WTC11 (cell line): ENCODE data around the gene HCRTR1. TPM values are rescaled to one million over a fixed set of nuclear protein-coding genes. Genes with fewer than 3 reads are reported as not detected.

Experiments
- ATAC-seq: fragments of 200-7000 bp; cut with Tn5 transposase; 2 replicates; pipeline ENCODE4 v1.10.0; 2021; ENCODE audit warnings: mild to moderate bottlenecking, moderate library complexity
- CTCF ChIA-PET: fragments of 300-600 bp; sonication (Branson Sonifier 250); formaldehyde crosslinking; loops from one replicate; lab custom pipeline; 2021; ENCODE audit warnings: antibody characterized with exemption; lab: Charles Lee
- POLR2A ChIA-PET: fragments of 350-600 bp; sonication (Branson Sonifier 250); formaldehyde crosslinking; loops from one replicate; lab custom pipeline; 2021; ENCODE audit warnings: antibody characterized with exemption; lab: Charles Lee
- DNase-seq: peaks from one replicate; pipeline ENCODE4 v3.0.0; 2021; ENCODE audit warnings: low spot score
- H3K27ac Mint-ChIP-seq: 2 replicates; pipeline ENCODE4 v1.8.0; 2021; ENCODE audit warnings: mixed read lengths
- H3K27me3 Mint-ChIP-seq: 2 replicates; pipeline ENCODE4 v1.8.0; 2021; ENCODE audit warnings: low read depth, mild to moderate bottlenecking, moderate library complexity, mixed read lengths
- H3K36me3 Mint-ChIP-seq: 2 replicates; pipeline ENCODE4 v1.8.0; 2021; ENCODE audit warnings: mixed read lengths
- H3K4me1 Mint-ChIP-seq: 2 replicates; pipeline ENCODE4 v1.8.0; 2022; ENCODE audit warnings: mixed read lengths
- H3K4me3 Mint-ChIP-seq: 2 replicates; pipeline ENCODE4 v1.8.0; 2021; ENCODE audit warnings: mild to moderate bottlenecking, moderate library complexity, mixed read lengths
- H3K9me3 Mint-ChIP-seq: 2 replicates; pipeline ENCODE4 v1.8.0; 2021; ENCODE audit warnings: mixed read lengths
- EMX1 ChIP-seq: fragments of 250-450 bp; sonication (Bioruptor Pico); IDR thresholded peaks from 2 replicates; pipeline ENCODE4 v1.8.0; 2021; ENCODE audit warnings: mild to moderate bottlenecking
- FOXK1 ChIP-seq: sonication (generic); formaldehyde crosslinking; IDR thresholded peaks from 2 replicates; pipeline ENCODE4 v1.8.0; 2022; ENCODE audit warnings: mild to moderate bottlenecking, moderate library complexity, missing genetic modification reagents
- GRHL2 ChIP-seq: fragments of 250-450 bp; sonication (Bioruptor Pico); IDR thresholded peaks from 2 replicates; pipeline ENCODE4 v1.8.0; 2022; ENCODE audit warnings: mild to moderate bottlenecking, moderate library complexity; ENCODE audit not compliant: insufficient replicate concordance, severe bottlenecking
- NFATC4 ChIP-seq: fragments of 250-450 bp; sonication (Bioruptor Pico); IDR thresholded peaks from 2 replicates; pipeline ENCODE4 v1.9.0; 2021; ENCODE audit warnings: mild to moderate bottlenecking
- NR3C1 ChIP-seq: sonication (generic); formaldehyde crosslinking; conservative IDR thresholded peaks from 2 replicates; pipeline ENCODE4 v1.8.1; 2023; ENCODE audit warnings: low read depth, mild to moderate bottlenecking, missing genetic modification reagents
- SOX15 ChIP-seq: fragments of 250-450 bp; sonication (Bioruptor Pico); IDR thresholded peaks from 2 replicates; pipeline ENCODE4 v1.9.0; 2021; ENCODE audit warnings: mild to moderate bottlenecking
- ZNF671 ChIP-seq: fragments of 250-450 bp; sonication (Bioruptor Pico); IDR thresholded peaks from 2 replicates; pipeline ENCODE4 v1.8.0; 2021; ENCODE audit warnings: mild to moderate bottlenecking
- total RNA-seq: library from RNA; stranded (reverse); gene quantifications from 3 replicates; pipeline ENCODE4 v1.2.3, GENCODE V29; 2021
- TF ChIP-seq, protein P1 (sequence below): sonication (generic); formaldehyde crosslinking; IDR thresholded peaks from 2 replicates; pipeline ENCODE4 v1.8.0; 2022; ENCODE audit warnings: mild to moderate bottlenecking, missing genetic modification reagents
- TF ChIP-seq, protein P2 (sequence below): sonication (generic); formaldehyde crosslinking; IDR thresholded peaks from 2 replicates; pipeline ENCODE4 v1.8.0; 2022; ENCODE audit warnings: missing genetic modification reagents
- TF ChIP-seq, protein P3 (sequence below): sonication (generic); formaldehyde crosslinking; IDR thresholded peaks from 2 replicates; pipeline ENCODE4 v1.8.1; 2022; ENCODE audit warnings: low read depth, missing genetic modification reagents, borderline replicate concordance
- TF ChIP-seq, protein P4 (sequence below): sonication (generic); formaldehyde crosslinking; IDR thresholded peaks from 2 replicates; pipeline ENCODE4 v1.8.1; 2022; ENCODE audit warnings: mild to moderate bottlenecking, moderate library complexity, missing genetic modification reagents
- TF ChIP-seq, protein P5 (sequence below): sonication (generic); formaldehyde crosslinking; conservative IDR thresholded peaks from 2 replicates; pipeline ENCODE4 v1.8.1; 2022; ENCODE audit warnings: mild to moderate bottlenecking, missing genetic modification reagents
- TF ChIP-seq, protein P6 (sequence below): fragments of 250-450 bp; sonication (Bioruptor Pico); conservative IDR thresholded peaks from 2 replicates; pipeline ENCODE4 v1.9.0; 2021; ENCODE audit warnings: mild to moderate bottlenecking
- TF ChIP-seq, protein P7 (sequence below): fragments of 250-450 bp; sonication (Bioruptor Pico); IDR thresholded peaks from 2 replicates; pipeline ENCODE4 v1.8.0; 2021; ENCODE audit warnings: mild to moderate bottlenecking
- TF ChIP-seq, protein P8 (sequence below): sonication (generic); formaldehyde crosslinking; conservative IDR thresholded peaks from 2 replicates; pipeline ENCODE4 v1.8.1; 2023; ENCODE audit warnings: mild to moderate bottlenecking, low read depth, missing genetic modification reagents, moderate library complexity

Gene HCRTR1
- total RNA-seq, 1 experiment from 2014 or later: 0.13 TPM

DNA sequence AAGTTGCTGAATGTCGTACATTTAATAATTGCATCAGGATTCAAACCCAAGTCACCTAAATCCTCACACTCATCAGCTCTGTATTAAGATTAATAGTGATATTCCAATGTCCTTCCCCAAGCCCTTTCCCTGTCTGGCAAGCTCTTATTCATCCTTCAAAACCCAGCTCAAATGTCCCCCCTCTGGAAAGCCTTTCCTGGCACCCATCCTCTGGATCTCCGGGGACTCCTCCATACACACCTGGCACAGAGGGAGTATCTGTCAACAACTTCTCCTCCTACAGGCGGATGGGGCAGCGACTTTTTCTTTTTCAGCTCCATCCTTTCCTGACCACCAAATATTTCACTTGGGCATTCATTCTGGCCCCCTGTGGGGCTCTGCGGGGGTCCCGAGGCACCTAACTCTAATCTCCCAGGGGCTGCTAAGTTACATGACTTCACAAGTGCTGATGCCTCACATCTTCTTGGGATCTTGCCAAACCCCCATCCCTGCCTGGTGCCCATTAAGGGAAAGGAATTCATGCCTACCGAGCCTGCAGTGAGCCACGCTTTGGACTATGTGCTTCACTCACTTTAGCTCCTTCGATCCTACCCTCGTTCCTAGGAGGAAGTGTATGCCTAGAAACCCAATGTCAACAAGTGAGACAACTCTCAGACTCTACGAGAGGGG lies 25.9 kb upstream of the HCRTR1 start:
- TF ChIP-seq, protein P1, sequence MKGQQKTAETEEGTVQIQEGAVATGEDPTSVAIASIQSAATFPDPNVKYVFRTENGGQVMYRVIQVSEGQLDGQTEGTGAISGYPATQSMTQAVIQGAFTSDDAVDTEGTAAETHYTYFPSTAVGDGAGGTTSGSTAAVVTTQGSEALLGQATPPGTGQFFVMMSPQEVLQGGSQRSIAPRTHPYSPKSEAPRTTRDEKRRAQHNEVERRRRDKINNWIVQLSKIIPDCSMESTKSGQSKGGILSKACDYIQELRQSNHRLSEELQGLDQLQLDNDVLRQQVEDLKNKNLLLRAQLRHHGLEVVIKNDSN (CRISPR knock-in tag): no peak
- TF ChIP-seq GRHL2 (CRISPR knock-in tag) (no peak), NR3C1 (no peak), EMX1 (CRISPR knock-in tag) (no peak), ZNF671 (CRISPR knock-in tag) (no peak), FOXK1 (CRISPR knock-in tag) (no peak)
- TF ChIP-seq, protein P2, sequence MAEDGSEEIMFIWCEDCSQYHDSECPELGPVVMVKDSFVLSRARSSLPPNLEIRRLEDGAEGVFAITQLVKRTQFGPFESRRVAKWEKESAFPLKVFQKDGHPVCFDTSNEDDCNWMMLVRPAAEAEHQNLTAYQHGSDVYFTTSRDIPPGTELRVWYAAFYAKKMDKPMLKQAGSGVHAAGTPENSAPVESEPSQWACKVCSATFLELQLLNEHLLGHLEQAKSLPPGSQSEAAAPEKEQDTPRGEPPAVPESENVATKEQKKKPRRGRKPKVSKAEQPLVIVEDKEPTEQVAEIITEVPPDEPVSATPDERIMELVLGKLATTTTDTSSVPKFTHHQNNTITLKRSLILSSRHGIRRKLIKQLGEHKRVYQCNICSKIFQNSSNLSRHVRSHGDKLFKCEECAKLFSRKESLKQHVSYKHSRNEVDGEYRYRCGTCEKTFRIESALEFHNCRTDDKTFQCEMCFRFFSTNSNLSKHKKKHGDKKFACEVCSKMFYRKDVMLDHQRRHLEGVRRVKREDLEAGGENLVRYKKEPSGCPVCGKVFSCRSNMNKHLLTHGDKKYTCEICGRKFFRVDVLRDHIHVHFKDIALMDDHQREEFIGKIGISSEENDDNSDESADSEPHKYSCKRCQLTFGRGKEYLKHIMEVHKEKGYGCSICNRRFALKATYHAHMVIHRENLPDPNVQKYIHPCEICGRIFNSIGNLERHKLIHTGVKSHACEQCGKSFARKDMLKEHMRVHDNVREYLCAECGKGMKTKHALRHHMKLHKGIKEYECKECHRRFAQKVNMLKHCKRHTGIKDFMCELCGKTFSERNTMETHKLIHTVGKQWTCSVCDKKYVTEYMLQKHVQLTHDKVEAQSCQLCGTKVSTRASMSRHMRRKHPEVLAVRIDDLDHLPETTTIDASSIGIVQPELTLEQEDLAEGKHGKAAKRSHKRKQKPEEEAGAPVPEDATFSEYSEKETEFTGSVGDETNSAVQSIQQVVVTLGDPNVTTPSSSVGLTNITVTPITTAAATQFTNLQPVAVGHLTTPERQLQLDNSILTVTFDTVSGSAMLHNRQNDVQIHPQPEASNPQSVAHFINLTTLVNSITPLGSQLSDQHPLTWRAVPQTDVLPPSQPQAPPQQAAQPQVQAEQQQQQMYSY (CRISPR knock-in tag): no peak
- TF ChIP-seq, protein P3, sequence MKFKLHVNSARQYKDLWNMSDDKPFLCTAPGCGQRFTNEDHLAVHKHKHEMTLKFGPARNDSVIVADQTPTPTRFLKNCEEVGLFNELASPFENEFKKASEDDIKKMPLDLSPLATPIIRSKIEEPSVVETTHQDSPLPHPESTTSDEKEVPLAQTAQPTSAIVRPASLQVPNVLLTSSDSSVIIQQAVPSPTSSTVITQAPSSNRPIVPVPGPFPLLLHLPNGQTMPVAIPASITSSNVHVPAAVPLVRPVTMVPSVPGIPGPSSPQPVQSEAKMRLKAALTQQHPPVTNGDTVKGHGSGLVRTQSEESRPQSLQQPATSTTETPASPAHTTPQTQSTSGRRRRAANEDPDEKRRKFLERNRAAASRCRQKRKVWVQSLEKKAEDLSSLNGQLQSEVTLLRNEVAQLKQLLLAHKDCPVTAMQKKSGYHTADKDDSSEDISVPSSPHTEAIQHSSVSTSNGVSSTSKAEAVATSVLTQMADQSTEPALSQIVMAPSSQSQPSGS (CRISPR knock-in tag): no peak
- TF ChIP-seq, protein P4, sequence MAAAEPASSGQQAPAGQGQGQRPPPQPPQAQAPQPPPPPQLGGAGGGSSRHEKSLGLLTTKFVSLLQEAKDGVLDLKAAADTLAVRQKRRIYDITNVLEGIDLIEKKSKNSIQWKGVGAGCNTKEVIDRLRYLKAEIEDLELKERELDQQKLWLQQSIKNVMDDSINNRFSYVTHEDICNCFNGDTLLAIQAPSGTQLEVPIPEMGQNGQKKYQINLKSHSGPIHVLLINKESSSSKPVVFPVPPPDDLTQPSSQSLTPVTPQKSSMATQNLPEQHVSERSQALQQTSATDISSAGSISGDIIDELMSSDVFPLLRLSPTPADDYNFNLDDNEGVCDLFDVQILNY: no peak
- TF ChIP-seq, protein P5, sequence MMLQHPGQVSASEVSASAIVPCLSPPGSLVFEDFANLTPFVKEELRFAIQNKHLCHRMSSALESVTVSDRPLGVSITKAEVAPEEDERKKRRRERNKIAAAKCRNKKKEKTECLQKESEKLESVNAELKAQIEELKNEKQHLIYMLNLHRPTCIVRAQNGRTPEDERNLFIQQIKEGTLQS (CRISPR knock-in tag): no peak
- TF ChIP-seq, protein P6, sequence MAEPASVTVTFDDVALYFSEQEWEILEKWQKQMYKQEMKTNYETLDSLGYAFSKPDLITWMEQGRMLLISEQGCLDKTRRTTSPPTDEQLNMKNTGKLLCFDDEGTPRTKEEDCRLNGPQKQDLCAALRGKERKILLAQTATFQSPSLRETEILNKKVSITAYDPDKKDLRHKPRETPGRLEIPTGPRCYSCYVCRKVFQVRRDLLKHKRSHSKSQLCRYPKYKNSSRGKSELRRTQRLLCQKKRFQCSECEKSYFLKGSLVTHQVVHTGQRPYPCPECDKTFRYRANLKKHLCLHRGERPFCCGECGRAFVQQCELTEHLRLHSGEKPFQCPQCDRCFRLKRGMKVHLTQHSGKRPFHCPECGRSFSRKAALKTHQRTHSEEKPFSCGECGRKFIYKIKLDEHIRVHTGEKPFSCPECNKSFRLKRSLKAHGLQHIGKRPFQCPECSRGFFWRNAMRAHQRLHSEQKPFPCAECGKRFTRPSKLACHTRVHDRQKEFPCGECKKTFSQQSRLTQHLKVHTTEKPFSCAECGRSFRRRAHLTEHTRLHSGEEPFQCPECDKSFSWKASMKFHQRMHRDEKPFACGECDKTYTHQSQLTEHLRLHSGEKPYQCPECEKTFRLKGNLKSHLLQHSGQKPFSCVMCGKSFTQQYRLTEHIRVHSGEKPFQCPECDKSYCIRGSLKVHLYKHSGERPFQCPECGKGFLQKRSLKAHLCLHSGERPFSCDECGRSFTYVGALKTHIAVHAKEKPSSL: no peak
- DNase-seq: no peak
- Mint-ChIP-seq H3K36me3 (no peaks in the 10 kb centered on the region), H3K4me1 (peaks cover 13% of the 10 kb centered on the region), H3K9me3 (no peaks in the 10 kb centered on the region), H3K27ac (no peak overlapping the region), H3K27me3 (peaks cover 23% of the 10 kb centered on the region), H3K4me3 (no peak overlapping the region)
- no peak for ATAC-seq
- ChIA-PET POLR2A (no interaction called here), CTCF (interaction anchor here (0.6 to 2.0 kb wide), 9 partner anchors 14 to 197 kb away, joined by 3 to 10 read pairs (median 3); no protein-coding TSS in a partner anchor)

DNA sequence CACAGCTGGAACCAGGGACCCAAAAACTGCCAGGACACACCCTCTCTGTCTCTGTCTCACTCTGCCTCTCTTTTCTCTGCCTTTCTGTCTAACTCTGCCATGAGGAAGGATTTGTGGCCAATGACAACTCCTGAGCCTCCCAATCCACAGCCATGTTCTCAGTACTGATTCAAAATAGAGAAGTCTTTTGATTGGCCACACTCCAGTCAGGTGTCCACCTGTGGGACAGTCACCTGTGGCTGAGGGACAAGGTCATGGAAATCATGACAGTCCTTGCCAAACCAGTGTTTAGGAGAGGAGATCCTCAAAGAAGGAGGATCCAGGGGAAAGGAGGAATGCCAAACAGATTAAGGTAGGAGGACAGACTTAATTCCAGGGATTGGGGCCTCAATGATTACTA lies 25.4 kb upstream of the HCRTR1 start:
- no peak for ATAC-seq
- Mint-ChIP-seq H3K27me3 (peaks cover 23% of the 10 kb centered on the region), H3K9me3 (no peaks in the 10 kb centered on the region), H3K36me3 (no peaks in the 10 kb centered on the region), H3K27ac (no peak overlapping the region), H3K4me3 (no peak overlapping the region), H3K4me1 (peaks cover 13% of the 10 kb centered on the region)
- POLR2A ChIA-PET: no interaction called here
- CTCF ChIA-PET: interaction anchor here (1.0 to 2.0 kb wide), 6 partner anchors 14 to 48 kb away, joined by 3 to 10 read pairs (median 4); no protein-coding TSS in a partner anchor
- TF ChIP-seq, protein P7, sequence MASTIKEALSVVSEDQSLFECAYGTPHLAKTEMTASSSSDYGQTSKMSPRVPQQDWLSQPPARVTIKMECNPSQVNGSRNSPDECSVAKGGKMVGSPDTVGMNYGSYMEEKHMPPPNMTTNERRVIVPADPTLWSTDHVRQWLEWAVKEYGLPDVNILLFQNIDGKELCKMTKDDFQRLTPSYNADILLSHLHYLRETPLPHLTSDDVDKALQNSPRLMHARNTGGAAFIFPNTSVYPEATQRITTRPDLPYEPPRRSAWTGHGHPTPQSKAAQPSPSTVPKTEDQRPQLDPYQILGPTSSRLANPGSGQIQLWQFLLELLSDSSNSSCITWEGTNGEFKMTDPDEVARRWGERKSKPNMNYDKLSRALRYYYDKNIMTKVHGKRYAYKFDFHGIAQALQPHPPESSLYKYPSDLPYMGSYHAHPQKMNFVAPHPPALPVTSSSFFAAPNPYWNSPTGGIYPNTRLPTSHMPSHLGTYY: no peak
- TF ChIP-seq, protein P8, sequence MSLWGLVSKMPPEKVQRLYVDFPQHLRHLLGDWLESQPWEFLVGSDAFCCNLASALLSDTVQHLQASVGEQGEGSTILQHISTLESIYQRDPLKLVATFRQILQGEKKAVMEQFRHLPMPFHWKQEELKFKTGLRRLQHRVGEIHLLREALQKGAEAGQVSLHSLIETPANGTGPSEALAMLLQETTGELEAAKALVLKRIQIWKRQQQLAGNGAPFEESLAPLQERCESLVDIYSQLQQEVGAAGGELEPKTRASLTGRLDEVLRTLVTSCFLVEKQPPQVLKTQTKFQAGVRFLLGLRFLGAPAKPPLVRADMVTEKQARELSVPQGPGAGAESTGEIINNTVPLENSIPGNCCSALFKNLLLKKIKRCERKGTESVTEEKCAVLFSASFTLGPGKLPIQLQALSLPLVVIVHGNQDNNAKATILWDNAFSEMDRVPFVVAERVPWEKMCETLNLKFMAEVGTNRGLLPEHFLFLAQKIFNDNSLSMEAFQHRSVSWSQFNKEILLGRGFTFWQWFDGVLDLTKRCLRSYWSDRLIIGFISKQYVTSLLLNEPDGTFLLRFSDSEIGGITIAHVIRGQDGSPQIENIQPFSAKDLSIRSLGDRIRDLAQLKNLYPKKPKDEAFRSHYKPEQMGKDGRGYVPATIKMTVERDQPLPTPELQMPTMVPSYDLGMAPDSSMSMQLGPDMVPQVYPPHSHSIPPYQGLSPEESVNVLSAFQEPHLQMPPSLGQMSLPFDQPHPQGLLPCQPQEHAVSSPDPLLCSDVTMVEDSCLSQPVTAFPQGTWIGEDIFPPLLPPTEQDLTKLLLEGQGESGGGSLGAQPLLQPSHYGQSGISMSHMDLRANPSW: no peak
- TF ChIP-seq SOX15 (CRISPR knock-in tag) (no peak), NFATC4 (CRISPR knock-in tag) (no peak)
- no peak for DNase-seq
